SU-DHL-6 (cell line): ENCODE measurements around the gene SACS.

Experiments
- EZH2phosphoT487 ChIP-seq: fragments of 200-600 bp; sonication (generic), shearing (Covaris generic); conservative IDR thresholded peaks from 2 replicates; pipeline ENCODE4 v1.6.1; 2018; ENCODE audit warnings: mild to moderate bottlenecking, antibody characterized with exemption, low read length, moderate library complexity, mixed read lengths
- TF ChIP-seq, protein P1 (sequence below): fragments of 200-600 bp; sonication (generic); IDR thresholded peaks from one replicate; pipeline ENCODE4 v1.5.1; 2017; ENCODE audit warnings: antibody characterized with exemption, mild to moderate bottlenecking, low read length, moderate library complexity; ENCODE audit not compliant: insufficient read depth, poor library complexity, severe bottlenecking

DNA sequence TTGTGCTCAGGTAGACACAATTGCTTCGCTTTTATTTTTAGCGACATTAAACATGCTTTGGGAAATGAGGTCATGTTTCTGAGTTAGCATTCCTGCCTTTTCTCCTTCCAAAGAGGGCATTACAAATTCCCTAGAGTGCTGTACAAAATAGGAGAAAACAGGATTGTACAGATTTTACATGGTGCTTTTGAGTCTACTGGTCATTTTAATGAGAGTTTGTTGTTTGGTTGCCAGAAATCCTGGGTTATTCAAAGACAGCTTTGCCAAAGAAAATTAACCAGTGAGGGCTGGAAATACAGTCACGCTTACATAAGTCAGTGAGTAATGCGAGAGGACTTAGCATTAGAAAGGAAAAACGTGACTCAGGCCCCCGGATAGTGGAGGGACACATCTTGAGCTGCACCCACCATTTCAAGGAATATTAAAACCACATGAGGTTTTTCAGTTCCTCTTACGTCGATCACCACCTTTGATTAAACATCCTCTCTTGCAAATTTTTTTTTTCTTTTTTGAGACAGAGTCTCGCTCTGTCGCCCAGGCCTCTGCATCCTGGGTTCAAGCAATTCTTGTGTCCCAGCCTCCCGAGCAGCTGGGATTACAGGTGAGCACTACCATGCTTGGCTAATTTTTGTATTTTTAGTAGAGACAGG is 55.4 kb downstream of the SACS start:
- TF ChIP-seq, protein P1, sequence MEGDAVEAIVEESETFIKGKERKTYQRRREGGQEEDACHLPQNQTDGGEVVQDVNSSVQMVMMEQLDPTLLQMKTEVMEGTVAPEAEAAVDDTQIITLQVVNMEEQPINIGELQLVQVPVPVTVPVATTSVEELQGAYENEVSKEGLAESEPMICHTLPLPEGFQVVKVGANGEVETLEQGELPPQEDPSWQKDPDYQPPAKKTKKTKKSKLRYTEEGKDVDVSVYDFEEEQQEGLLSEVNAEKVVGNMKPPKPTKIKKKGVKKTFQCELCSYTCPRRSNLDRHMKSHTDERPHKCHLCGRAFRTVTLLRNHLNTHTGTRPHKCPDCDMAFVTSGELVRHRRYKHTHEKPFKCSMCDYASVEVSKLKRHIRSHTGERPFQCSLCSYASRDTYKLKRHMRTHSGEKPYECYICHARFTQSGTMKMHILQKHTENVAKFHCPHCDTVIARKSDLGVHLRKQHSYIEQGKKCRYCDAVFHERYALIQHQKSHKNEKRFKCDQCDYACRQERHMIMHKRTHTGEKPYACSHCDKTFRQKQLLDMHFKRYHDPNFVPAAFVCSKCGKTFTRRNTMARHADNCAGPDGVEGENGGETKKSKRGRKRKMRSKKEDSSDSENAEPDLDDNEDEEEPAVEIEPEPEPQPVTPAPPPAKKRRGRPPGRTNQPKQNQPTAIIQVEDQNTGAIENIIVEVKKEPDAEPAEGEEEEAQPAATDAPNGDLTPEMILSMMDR = no peak
- TF ChIP-seq EZH2phosphoT487 = no peak
